GM23248 (cell line): Measurements from ENCODE around the gene STK33.

Source experiments
- EZH2 ChIP-seq: fragments of 200-600 bp; sonication (generic); IDR thresholded peaks from 2 replicates; pipeline ENCODE4 v1.6.1; 2018; ENCODE audit warnings: antibody characterized with exemption, mild to moderate bottlenecking; ENCODE audit not compliant: insufficient read depth, poor library complexity, severe bottlenecking
- EZH2phosphoT487 ChIP-seq: fragments of 200-600 bp; sonication (generic); IDR thresholded peaks from 2 replicates; pipeline ENCODE4 v1.6.1; 2018; ENCODE audit warnings: antibody characterized with exemption, moderate library complexity, mild to moderate bottlenecking, low read depth; ENCODE audit not compliant: insufficient read depth

DNA sequence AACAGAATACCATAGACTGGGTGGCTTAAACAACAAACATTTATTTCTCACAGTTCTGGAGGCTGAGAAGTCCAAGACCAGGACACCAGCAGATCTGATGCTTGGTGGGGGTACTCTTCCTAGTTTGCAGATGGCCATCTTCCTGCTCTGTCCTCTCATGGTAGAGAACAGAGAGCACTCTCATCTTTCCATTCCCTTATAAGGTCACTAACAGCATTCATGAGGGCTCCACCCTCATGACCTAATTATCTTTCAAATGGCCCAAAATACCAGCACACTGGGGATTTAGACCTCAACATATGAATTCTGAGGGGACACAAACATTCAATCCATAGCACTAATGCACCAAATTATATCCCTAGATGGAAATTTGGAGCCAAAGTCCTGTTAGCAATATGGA is 6.1 kb downstream of the STK33 start:
- no peak for TF ChIP-seq EZH2
- TF ChIP-seq EZH2phosphoT487, result no peak
